HG02678 (cell line): ENCODE measurements around the gene TRANK1.

Source experiments
- ATAC-seq: cut with Tn5 transposase; IDR thresholded peaks from one replicate; pipeline ENCODE4 v1.9.1; 2021; ENCODE audit warnings: mild to moderate bottlenecking, moderate library complexity; ENCODE audit not compliant: unreplicated experiment

Gene TRANK1

DNA sequence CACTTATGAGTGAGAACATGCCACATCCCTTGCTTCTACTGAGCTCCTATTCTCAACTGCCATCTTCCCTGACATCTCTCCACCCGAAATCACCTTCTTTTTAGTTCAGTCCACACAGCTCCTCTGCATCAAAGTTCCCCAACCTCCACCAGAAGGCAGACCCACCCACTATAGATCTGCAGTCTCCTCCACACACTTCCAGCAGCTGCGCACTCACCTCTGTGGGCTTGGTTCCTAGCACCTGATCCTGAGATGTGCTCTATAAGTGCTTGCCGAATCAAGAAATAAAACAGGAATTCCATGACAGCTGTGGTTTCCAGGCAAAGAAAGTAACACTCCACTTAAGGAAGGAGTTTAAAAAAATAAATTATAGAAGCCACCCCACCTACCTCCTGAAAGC lies 85.4 kb downstream of the TRANK1 start:
- no peak for ATAC-seq

DNA sequence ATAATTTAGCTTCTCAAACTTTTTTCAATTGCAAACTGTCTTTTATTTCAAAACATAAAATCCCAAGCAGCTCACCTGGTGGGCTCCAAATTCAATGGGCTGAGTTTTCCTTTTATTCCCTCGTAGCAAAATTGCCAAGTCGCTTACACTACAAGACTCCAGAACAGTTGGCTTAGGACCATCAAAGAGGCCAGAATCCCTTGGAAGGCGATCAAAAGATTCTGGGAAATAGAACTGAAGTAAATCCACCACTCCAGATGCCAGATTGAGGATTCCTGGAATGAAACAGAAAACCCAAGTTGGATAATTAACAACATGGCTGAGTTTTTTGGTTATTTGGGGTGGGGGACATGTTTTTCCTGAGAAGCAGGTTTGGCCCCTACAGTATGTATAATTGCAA lies 92.8 kb downstream of the TRANK1 start:
- no peak for ATAC-seq

DNA sequence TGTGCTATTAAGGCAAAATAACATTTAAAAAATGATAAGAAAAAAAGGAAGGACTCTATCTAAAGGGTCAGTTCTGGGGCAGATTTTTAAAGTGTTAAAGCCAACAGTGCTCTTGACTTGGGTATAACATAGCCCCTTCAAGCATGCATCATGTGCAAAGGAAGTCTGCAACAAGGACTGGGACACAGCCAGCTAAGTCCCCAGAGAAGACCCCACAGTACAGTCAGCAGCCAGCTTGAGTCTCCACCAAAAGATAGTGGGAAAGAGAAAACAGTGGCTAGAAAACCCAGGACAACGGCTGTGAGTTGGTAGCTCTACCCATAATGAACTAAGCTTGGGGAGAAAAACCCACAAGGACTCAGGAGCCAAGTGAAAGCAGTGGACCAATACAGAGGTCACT lies 94.1 kb downstream of the TRANK1 start:
- no peak for ATAC-seq

DNA sequence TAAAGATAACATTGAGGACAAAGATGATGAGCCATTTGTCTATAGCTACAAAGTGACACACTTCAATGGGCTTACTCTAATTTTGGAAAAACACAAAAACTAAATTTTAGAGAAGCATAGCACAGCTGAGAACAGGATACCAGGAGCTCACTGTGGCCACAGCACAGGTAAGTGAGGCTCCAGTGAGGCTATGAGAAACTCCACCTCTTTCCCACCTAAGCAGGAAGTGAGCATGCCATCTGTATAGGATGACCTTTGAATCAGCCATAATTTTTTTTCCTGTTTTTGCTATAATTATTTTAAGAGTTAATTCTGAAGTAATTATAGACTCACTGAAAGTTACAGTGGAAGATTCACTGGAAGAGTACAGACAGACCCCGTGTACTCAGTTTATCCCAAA lies 98.4 kb downstream of the TRANK1 start:
- ATAC-seq = no peak

DNA sequence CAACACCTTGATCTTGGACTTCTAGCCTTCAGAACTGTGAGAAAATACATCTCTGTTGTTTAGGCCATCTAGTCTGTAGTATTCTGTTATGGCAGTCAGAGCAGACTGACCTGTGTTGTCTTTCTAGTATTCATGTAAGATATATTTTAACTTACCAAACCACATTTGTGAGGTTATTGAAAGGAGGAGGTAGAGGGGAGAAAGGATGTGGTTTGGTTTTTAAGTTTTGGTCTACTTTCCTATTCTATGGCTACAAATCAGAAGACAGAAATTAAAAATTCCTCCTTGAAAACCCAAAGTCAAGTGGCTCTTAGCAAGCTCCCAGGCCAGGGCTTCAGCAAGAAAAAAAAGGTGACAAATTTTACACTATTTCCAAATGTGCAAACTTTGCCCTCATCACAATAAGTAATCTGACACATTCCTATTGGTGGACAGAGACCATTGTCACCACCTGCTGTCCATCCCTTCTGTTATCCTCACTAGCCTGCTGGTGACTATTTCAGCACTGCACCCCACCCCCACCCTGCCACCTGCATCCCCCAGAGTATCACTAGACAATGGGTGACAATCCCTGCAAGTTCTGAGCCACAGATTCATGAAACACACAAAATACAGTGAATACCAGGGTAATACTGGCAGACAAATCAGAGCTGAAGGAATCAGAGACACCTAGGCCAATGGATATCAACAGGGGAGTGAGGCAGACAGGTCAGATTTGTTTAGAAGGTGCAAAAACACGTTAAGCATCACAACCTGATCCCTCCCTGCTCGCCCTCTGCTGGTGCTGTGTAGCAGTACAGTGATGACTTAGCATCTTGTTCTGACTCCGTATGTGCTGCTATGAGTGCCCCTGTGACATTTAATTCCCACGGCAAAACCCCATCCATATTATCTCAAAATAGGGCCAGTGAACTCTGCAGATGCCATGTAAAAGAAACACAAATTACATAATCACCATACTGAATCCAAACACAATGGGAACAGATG lies 101.5 kb downstream of the TRANK1 start:
- ATAC-seq = peak; percentile 80

DNA sequence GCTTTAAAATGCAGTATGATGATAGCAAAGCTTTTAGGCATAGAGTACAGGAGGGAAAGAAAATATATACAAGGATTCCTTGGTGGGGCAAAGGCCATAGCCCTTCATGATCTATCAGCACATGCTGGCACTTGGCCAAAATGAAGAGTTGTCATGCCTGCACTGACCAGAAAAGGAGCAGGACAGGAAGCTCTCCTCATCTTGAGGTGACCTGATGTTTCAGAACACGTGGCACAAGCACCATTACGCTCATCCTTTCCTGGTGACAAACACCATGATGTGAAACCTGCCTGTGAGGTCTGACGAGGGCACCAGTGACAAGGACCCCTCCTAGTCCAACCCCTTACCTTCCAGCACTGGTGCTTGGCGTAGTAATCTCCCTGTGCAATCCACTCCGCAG lies 102.6 kb downstream of the TRANK1 start:
- ATAC-seq = no peak

DNA sequence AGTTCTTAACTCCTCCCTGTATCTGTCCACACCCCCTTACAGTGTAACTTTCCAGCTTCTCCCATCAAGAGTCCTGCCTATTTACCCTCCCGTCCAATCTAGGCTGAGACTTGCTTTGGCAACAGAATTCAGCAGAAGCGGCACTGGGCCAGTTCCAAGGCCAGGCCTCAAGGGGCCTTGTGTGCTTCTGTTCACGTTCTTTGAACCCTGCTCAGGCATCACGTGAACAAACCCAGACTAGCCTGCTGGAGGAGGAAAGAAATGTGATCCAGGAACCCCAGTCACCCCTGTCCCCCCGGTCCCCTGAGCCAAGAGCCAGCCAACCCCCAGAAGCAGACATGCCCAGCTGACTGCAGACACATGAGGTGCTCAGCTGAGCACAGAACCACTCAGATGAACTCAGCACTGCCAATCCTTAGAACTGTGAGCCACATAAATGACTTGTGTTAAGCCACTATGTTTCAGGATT lies 104.4 kb downstream of the TRANK1 start:
- no peak for ATAC-seq

DNA sequence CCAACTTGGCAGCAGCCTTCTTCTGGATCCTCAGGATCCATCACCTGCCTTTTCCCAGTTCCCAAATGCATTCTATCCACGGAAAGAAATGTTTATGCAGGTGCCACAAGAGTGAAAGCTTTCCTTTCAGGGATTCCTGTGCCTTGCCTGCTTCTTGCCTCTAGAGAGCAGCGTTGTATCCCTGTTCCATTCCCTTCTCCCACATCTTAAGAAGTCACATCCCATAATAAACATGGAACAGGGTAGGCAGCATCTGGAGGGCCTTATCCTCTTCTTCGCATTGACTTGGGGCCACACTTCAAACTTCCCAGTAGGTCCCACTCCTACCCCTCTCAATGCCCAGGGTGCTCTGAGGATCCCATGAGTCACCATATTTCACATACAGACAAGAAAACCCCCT lies 107.8 kb downstream of the TRANK1 start:
- ATAC-seq = no peak

DNA sequence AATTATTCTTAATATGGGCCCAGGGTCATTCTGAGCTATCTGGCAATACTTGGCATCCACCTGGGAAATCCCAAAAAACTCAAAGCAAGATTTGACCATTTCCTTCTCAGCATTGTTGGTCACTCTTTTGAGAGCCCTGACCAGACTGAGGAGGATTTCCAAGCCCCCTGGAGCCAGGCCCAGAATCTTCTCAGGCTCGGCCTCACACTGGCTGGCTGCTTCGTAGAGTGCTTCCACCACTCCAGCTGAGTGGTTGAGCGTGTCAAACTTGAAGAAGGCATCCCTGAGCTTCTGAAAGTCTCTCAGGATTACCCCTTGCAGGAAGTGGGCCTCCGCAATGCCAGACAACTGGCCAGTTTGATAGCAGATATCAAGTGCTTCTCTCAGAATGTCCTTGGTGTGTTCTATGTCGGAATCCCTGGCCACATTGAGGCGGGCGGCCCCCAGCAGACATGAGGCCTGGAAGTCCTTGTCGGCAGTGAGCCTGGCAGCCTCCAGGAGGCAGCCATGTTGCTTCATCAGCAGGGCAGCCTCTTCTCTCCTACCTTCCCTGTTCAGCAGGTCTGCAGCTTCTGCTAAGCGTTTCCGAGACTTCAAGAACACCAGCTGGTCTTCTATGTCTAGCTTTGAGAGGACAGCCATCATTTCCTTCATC lies 111.6 kb downstream of the TRANK1 start:
- no peak for ATAC-seq

DNA sequence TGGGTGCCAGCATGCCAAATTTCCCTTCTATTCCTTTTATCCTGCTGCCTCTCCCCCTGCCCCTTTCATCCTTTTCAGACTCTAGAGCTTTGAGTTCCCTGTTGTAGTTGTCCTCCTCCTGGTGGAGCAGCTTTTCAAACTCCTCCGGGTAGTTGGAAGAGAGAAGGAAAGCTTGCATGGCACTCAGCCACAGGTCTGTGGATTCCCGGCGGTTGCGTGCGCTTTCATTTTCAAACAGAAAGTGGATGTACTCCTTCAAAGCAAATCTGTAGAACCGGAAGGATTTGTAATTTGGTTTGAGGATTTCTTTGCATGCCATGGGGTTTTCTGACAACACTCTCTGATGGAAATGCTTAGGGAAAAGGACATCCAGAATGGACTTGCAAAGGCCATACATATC lies 112.4 kb downstream of the TRANK1 start:
- no peak for ATAC-seq

DNA sequence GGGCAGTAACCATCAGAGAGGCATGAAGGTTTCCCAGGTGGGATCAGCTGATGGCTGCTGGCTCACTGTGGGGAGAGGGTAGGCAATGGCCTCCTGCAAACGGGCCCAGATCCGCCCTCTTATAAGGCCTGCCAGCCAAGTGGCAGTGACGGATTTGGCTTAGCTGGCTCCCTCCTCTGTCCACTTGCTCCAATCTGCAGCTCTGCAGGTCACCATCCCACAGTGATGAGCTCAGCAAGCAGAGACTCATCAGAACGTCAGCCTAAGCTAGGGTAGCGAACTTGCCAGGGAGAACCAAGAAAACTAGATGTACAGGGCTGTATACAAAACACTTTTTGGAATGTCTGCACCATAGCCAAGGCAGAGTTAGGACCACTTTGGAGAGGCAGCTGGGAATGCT lies 117.7 kb downstream of the TRANK1 start:
- ATAC-seq = no peak

DNA sequence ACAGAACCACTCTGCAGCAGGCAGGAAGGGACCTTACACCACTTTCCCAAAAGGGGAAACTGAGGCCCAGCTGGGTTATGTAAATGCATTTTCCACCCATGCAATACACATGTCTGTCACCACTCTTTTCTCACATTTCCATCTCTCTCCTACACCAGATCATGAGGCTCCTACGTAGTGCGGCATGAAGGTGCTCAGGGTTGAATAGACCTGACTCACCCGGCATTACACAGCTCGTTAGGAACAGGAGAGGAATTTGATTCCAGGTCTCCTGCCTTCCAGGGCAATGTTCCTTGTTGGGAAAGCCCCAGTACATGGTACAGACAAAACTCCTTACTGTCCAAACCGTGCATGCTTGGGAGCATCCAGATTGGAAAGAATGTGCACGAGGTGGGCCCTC lies 118.6 kb downstream of the TRANK1 start:
- ATAC-seq = no peak

DNA sequence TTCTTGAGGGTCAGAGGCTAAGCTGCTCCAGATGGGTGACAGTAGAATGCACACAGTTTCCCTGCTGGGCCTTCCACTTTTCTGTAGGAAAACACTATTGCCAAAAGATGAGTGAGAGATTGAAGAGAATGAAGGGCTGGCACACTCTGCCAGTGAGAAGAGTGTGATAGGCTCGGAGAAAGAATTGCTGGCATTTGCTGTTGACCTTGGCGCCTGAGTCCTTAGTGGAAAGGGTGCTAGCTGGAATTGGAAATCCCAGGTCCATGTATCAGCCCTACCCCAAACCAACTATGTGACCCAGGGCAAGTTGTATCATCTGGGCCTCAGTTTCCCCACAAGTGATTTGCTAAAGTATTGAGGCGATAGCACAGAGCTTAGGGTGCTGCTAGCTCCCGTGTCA lies 120.4 kb downstream of the TRANK1 start:
- ATAC-seq = no peak

DNA sequence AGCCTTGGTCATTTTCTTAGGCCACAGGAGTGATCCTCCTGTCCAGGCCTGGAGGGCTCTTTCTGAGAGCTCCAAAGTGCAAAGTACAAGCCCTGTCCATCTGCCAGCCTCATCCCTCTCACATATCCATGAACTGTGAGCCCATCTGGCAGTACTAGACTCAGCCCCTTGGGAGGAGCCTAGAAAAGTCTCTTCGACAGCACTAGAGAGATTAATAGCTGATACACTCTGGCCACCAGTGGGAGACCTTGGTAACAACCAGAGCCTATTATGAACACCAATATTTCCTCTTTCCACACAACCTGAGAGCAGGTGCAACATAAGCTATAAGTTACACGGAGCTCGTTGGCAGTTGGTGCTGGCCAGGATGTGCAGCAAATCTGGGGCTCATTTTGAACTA lies 121.0 kb downstream of the TRANK1 start:
- ATAC-seq = no peak

DNA sequence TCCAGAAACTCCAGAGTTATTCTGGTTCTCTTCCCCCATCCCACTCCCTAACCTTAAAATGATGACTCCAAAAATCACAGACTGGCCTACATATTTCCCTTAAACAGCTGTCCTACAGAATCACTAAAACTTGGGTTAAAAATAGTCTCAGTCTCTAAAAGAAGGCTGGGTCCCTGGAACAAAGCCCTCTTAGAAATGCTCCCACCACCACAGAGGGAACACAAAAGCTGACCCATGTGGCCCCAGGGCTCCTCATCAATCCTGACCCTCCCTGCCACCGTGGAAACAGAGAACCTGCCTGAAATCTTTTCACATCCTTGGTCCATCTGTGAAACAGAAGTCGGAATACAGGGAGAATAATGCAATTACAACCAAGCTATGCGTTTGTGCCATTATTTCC lies 124.8 kb downstream of the TRANK1 start:
- no peak for ATAC-seq

DNA sequence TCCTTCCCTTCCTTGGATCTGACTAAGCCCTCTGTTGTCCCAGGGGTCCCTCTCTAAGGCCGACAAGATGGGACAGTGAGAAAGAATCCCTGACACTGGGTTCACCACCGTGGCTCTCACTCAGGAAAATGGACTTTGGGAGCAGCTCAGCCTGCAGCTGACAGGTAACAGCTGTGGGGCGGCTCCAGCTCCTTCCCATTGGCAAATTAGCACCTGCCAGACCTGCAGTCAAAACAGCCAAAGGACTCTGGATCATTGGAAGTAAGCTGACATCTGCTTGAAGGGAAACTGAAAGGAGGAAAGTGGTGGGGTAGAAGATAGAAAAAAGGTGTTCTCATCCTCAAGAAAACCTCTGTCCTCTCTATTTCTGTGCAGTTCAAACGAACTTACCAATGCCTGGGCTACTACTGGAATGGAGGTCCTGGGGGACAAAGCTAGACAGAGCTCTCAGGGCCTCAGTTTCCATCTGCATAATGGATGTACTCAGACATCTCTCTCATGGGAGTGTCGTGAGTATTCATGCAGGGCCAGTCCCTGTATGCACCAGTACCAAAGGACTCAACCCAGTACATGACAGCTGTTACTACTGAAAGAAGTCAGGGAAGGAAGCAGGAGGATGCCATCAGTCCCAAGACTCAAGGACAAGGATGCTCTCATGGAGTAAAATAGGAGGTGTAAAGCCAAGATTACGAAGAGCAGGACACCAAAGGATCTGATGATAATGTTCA lies 126.9 kb downstream of the TRANK1 start:
- no peak for ATAC-seq

DNA sequence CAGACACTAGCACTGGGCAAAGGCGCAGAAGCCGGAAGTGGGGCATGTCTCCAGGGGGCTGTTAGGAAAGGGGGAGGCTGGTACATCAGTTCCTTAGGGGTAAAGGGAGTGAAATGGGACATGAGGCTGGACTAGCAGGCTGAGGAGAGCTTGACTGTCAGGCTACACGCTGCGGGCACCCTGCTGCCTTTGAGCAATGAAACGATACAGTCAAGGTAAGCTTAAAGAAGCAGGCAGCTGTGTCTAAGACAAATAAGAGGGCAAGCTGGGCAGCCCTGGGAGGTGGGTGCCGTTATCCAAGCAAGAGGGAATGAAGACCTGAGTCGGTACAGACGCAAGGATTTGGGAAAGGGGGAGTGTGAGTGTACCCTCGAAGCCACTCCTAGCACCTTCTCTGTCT lies 129.5 kb downstream of the TRANK1 start:
- ATAC-seq = no peak

DNA sequence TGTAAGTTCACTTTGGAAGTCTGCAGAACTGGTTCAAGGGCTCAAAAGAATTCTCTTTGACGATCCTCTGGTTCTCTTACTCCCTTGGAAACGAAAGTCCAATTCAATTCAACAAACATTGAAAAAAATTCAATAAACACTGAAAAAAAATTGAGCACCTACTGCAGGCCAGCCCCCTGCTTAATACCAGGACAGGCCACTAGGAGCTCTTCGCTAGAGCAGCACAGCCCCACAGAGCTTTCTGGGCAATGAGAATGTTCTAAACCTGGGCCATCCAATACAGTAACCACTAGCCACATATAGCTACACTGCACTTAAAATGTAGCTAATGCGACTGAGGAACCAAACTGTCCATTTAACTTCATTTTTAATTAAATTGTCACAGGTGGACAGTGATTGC lies 130.1 kb downstream of the TRANK1 start:
- no peak for ATAC-seq

DNA sequence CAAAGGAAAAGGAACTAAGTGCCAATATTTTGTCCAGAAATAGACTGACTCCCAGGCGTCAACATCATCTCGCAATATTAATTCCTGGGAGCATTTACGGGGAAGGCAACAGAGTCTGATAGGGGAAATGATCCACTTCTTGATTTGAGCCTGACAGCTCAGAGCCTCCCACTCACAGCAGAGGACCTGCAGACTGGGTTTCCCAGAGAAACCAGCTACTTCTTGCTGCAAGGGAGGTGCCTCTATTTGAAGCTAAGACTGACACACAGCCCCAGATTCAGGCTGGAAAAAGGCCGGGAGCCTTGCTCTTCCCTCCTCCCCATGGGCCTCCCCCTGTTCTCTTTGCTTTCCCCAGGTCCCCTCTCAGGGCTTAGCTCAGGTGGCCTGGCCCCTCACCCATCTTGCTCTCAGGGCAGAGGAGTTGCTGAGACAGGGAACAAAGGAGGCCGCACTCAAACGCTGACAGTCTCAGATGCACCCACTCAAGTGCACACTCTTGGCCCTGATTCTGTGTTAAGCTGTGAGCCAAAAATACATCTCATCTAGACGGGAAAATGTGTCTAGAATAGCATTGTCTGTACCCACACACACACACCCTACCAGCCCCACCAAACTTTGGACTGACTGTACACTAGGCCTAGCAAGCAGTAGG lies 130.7 kb downstream of the TRANK1 start:
- ATAC-seq = no peak

DNA sequence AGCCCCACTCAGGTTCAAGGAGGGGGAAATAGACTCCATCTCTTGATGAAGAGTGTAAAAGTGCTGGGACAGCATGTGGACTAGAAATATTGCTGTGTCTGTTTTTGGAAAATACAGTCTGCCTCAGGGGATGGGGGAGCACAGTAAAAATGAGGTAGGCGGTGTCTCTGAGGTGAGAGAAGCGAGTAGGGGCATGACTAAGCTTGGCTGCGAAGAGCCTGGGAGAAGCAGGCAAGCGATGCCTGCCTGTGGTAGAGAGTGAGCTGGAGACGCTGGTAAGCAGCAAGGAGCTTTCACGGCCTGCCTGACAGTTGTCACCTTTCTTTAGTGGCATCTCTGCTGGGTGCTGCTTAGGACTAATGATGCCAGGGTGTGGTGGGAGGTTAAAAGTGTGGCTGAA lies 131.5 kb downstream of the TRANK1 start:
- no peak for ATAC-seq

DNA sequence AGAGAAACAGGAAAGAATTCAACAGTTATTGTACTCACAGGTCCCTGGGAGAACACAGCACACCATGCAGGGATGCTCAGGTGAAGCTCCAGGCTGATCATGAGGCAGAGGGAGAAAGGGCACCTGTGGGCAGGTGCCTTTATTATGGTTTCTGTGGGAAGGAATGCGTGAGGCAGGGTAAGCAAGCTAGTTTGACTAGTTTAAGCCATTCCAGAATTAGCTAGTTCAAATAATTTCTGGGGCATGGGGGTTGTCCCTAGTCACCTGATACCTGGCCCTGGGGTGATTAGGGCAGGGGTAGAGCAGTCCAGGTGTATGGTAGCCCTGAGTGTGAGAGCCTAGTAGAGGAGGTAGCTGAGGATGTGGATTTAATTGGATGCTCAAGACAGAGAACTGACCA lies 132.6 kb downstream of the TRANK1 start:
- ATAC-seq = no peak
